HG02870 (cell line): ENCODE results near the gene ITGB1BP1.

Experiments
- ATAC-seq: cut with Tn5 transposase; IDR thresholded peaks from one replicate; pipeline ENCODE4 v1.9.1; 2021; ENCODE audit warnings: mild to moderate bottlenecking, moderate library complexity; ENCODE audit not compliant: unreplicated experiment

ITGB1BP1 gene

GRCh38 chr2:9380702-9381628, 42.4 kb downstream of the ITGB1BP1 start:
- no peak for ATAC-seq

GRCh38 chr2:9379391-9379755, 44.0 kb downstream of the ITGB1BP1 start:
- no peak for ATAC-seq

GRCh38 chr2:9378433-9379390, 44.6 kb downstream of the ITGB1BP1 start:
- ATAC-seq, result no peak

GRCh38 chr2:9377461-9378097, 45.7 kb downstream of the ITGB1BP1 start:
- ATAC-seq, result no peak

- no peak for ATAC-seq
These were observed 47.4 kb downstream of the ITGB1BP1 start for GRCh38 chr2:9375857-9376428.

GRCh38 chr2:9374071-9374730, 49.1 kb downstream of the ITGB1BP1 start:
- ATAC-seq, result no peak

GRCh38 chr2:9373476-9373875, 49.9 kb downstream of the ITGB1BP1 start:
- no peak for ATAC-seq

GRCh38 chr2:9373047-9373446, 50.3 kb downstream of the ITGB1BP1 start:
- no peak for ATAC-seq

GRCh38 chr2:9370746-9371145, 52.6 kb downstream of the ITGB1BP1 start:
- ATAC-seq, result no peak

- ATAC-seq, result no peak
These were observed 57.3 kb downstream of the ITGB1BP1 start for GRCh38 chr2:9366026-9366425.

- ATAC-seq, result no peak
These were observed 57.8 kb downstream of the ITGB1BP1 start for GRCh38 chr2:9365498-9366019.

- no peak for ATAC-seq
These were observed 58.4 kb downstream of the ITGB1BP1 start for GRCh38 chr2:9364791-9365497.

GRCh38 chr2:9364373-9364772, 59.0 kb downstream of the ITGB1BP1 start:
- no peak for ATAC-seq

GRCh38 chr2:9360701-9361100, 62.6 kb downstream of the ITGB1BP1 start:
- ATAC-seq, result no peak

GRCh38 chr2:9360110-9360509, 63.2 kb downstream of the ITGB1BP1 start:
- no peak for ATAC-seq

- ATAC-seq, result no peak
These were observed 63.9 kb downstream of the ITGB1BP1 start for GRCh38 chr2:9359463-9359862.

GRCh38 chr2:9358846-9359245, 64.5 kb downstream of the ITGB1BP1 start:
- ATAC-seq, result no peak

GRCh38 chr2:9356261-9356660, 67.1 kb downstream of the ITGB1BP1 start:
- no peak for ATAC-seq

GRCh38 chr2:9355716-9356115, 67.6 kb downstream of the ITGB1BP1 start:
- ATAC-seq, result no peak
